H9 (cell line): ENCODE data around the gene TAF4B. TPM values are rescaled to one million over a fixed set of nuclear protein-coding genes. Genes with fewer than 3 reads are reported as not detected.

ENCODE experiments used
- DNase-seq: peaks from one replicate; pipeline ENCODE4 v3.0.0-alpha.2; 2017
- H2AFZ ChIP-seq: one replicate; pipeline ENCODE4 v1.6.1; 2013; ENCODE audit warnings: mild to moderate bottlenecking, low read length, control low read depth, moderate library complexity
- H2AK5ac ChIP-seq: 2 replicates; pipeline ENCODE4 v1.6.1; 2013; ENCODE audit warnings: low read length, control low read depth, mixed read lengths; ENCODE audit not compliant: insufficient read length
- H2BK120ac ChIP-seq: one replicate; pipeline ENCODE4 v1.6.1; 2013; ENCODE audit warnings: low read depth, mild to moderate bottlenecking, low read length, control low read depth, inconsistent platforms; ENCODE audit not compliant: poor library complexity, severe bottlenecking
- H2BK12ac ChIP-seq: 2 replicates; pipeline ENCODE4 v1.6.1; 2013; ENCODE audit warnings: low read length, control low read depth, mixed read lengths, low read depth; ENCODE audit not compliant: insufficient read length
- H2BK15ac ChIP-seq: 2 replicates; pipeline ENCODE4 v1.6.1; 2013; ENCODE audit warnings: low read depth, low read length, control low read depth
- H2BK20ac ChIP-seq: one replicate; pipeline ENCODE4 v1.6.1; 2013; ENCODE audit warnings: low read depth, mild to moderate bottlenecking, low read length, control low read depth, inconsistent platforms; ENCODE audit not compliant: poor library complexity, severe bottlenecking
- H2BK5ac ChIP-seq: 2 replicates; pipeline ENCODE4 v1.6.1; 2013; ENCODE audit warnings: low read length, control low read depth, mixed read lengths; ENCODE audit not compliant: insufficient read length
- H3K14ac ChIP-seq: 2 replicates; pipeline ENCODE4 v1.6.1; 2013; ENCODE audit warnings: low read length, control low read depth; ENCODE audit not compliant: insufficient read depth
- H3K18ac ChIP-seq: 2 replicates; pipeline ENCODE4 v1.6.1; 2013; ENCODE audit warnings: low read depth, mild to moderate bottlenecking, mixed read lengths, low read length, control low read depth; ENCODE audit not compliant: insufficient read length
- H3K23ac ChIP-seq: 2 replicates; pipeline ENCODE4 v1.6.1; 2013; ENCODE audit warnings: low read length, control low read depth, mixed read lengths, low read depth; ENCODE audit not compliant: insufficient read length
- H3K23me2 ChIP-seq: 2 replicates; pipeline ENCODE4 v1.6.1; 2013; ENCODE audit warnings: low read depth, mild to moderate bottlenecking, mixed read lengths, low read length, control low read depth; ENCODE audit not compliant: insufficient read length, poor library complexity, severe bottlenecking
- H3K27ac ChIP-seq: 2 replicates; pipeline ENCODE4 v1.5.1; 2013; ENCODE audit warnings: low read length, control low read depth, mixed read lengths, low read depth; ENCODE audit not compliant: insufficient read length
- H3K27me3 ChIP-seq: 2 replicates; pipeline ENCODE4 v1.6.1; 2013; ENCODE audit warnings: low read length, control low read depth, inconsistent platforms; ENCODE audit not compliant: insufficient read depth
- H3K4ac ChIP-seq: 2 replicates; pipeline ENCODE4 v1.6.1; 2013; ENCODE audit warnings: low read depth, mild to moderate bottlenecking, control low read depth, inconsistent platforms, low read length, moderate library complexity
- H3K4me1 ChIP-seq: 2 replicates; pipeline ENCODE4 v1.6.1; 2013; ENCODE audit warnings: low read length, control low read depth, inconsistent platforms; ENCODE audit not compliant: insufficient read depth
- H3K4me2 ChIP-seq: 2 replicates; pipeline ENCODE4 v1.6.1; 2013; ENCODE audit warnings: low read length, control low read depth, mixed read lengths; ENCODE audit not compliant: insufficient read length, insufficient read depth
- H3K56ac ChIP-seq: 2 replicates; pipeline ENCODE4 v1.6.1; 2013; ENCODE audit warnings: low read depth, mild to moderate bottlenecking, mixed read lengths, low read length, control low read depth; ENCODE audit not compliant: insufficient read length
- H3K79me1 ChIP-seq: 2 replicates; pipeline ENCODE4 v1.6.1; 2013; ENCODE audit warnings: low read depth, mild to moderate bottlenecking, moderate library complexity, low read length, control low read depth, inconsistent platforms; ENCODE audit not compliant: insufficient read depth, poor library complexity, severe bottlenecking
- H3K79me2 ChIP-seq: 2 replicates; pipeline ENCODE4 v1.6.1; 2013; ENCODE audit warnings: low read length, control low read depth, inconsistent platforms; ENCODE audit not compliant: insufficient read depth
- H3K9ac ChIP-seq: 2 replicates; pipeline ENCODE4 v1.6.1; 2013; ENCODE audit warnings: low read length, control low read depth, mixed read lengths; ENCODE audit not compliant: insufficient read length; ENCODE audit errors: extremely low read depth
- H3K9me3 ChIP-seq: one replicate; pipeline ENCODE4 v1.6.1; 2013; ENCODE audit warnings: low read depth, low read length, inconsistent platforms; ENCODE audit not compliant: control insufficient read depth
- H3T11ph ChIP-seq: one replicate; pipeline ENCODE4 v1.6.1; 2013; ENCODE audit warnings: mild to moderate bottlenecking, low read length, control low read depth, inconsistent platforms
- H4K20me1 ChIP-seq: one replicate; pipeline ENCODE4 v1.6.1; 2013; ENCODE audit not compliant: control insufficient read depth, insufficient read length, insufficient read depth
- H4K5ac ChIP-seq: 2 replicates; pipeline ENCODE4 v1.6.1; 2013; ENCODE audit warnings: low read depth, mild to moderate bottlenecking, mixed read lengths, low read length, control low read depth; ENCODE audit not compliant: insufficient read length
- H4K8ac ChIP-seq: replicated peaks from 2 replicates; pipeline ENCODE4 v1.6.1; 2013; ENCODE audit warnings: low read length, control low read depth, mixed read lengths, low read depth; ENCODE audit not compliant: insufficient read length
- H4K91ac ChIP-seq: 2 replicates; pipeline ENCODE4 v1.6.1; 2013; ENCODE audit warnings: low read depth, mild to moderate bottlenecking, moderate library complexity, mixed read lengths, low read length, control low read depth; ENCODE audit not compliant: insufficient read length
- H3K27ac Mint-ChIP-seq, 3 experiments: 2 replicates in 2 of 3; 3 replicates in 1 of 3; pipeline ENCODE4 v1.8.0; 2020 to 2021; ENCODE audit warnings: mixed read lengths in 3 of 3, mild to moderate bottlenecking in 1 of 3, moderate library complexity in 1 of 3
- H3K27me3 Mint-ChIP-seq: 2 replicates; pipeline ENCODE4 v1.8.0; 2021; ENCODE audit warnings: low read depth, mild to moderate bottlenecking, moderate library complexity, mixed read lengths
- H3K36me3 Mint-ChIP-seq, 3 experiments: 2 replicates in 2 of 3; 3 replicates in 1 of 3; pipeline ENCODE4 v1.8.0; 2020 to 2021; ENCODE audit warnings: low read depth in 3 of 3, mixed read lengths in 3 of 3; ENCODE audit not compliant: insufficient read depth in 1 of 3
- H3K4me1 Mint-ChIP-seq, 2 experiments: 2 replicates each; pipeline ENCODE4 v1.8.0; 2020; ENCODE audit warnings: mixed read lengths in 2 of 2
- H3K4me3 Mint-ChIP-seq, 2 experiments: 2 replicates in 1 of 2; 3 replicates in 1 of 2; pipeline ENCODE4 v1.8.0; 2020 to 2021; ENCODE audit warnings: mild to moderate bottlenecking in 2 of 2, mixed read lengths in 2 of 2, moderate library complexity in 1 of 2
- H3K9me3 Mint-ChIP-seq, 2 experiments: 2 replicates in 1 of 2; 3 replicates in 1 of 2; pipeline ENCODE4 v1.8.0; 2020; ENCODE audit warnings: mild to moderate bottlenecking in 2 of 2, mixed read lengths in 2 of 2, moderate library complexity in 1 of 2
- WGBS: extraction: QIAGEN DNeasy Blood & Tissue Kit; methylation state at CpG from one replicate; pipeline ENCODE4 v1.1.7; 2013; ENCODE audit warnings: missing lambda C conversion rate, low lambda C conversion rate, mixed read lengths; ENCODE audit not compliant: insufficient read length; ENCODE audit errors: extremely low coverage; 5-methylcytosine and 5-hydroxymethylcytosine counted together
- total RNA-seq: library from RNA; stranded (reverse); gene quantifications from 2 replicates; pipeline ENCODE4 v1.2.1, GENCODE V29; 2021
- TF ChIP-seq, protein P1 (sequence below): fragments of 200-600 bp; sonication (generic); conservative IDR thresholded peaks from 3 replicates; pipeline ENCODE4 v1.8.0; 2021; ENCODE audit warnings: antibody characterized with exemption, mild to moderate bottlenecking

Gene TAF4B
- total RNA-seq, 1 experiment from 2014 or later: 19.8 TPM

DNA sequence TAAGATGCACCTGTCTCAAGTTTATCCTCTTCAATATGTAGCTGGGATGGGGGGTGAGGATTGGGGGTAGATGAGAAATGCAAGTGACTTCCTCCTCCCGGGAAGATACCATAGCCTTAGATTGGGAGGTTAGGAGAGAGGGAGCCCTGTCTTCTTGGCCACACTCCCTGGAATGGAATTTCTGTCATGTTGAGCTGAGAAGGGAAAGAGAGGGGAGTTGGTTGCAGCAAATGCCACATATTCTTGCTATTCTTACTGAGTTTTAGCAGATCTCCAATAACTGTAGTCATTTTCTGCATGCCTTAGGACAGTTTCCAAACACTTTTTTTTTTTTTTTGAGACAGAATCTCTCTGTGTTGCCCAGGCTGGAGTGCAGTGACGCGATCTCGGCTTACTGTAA, 35.9 kb downstream of the TAF4B start:
- H3K79me1 ChIP-seq: peaks cover 4% of the 10 kb centered on the region
- no peak overlapping the region for H2AK5ac ChIP-seq
- H2AFZ ChIP-seq: no peak overlapping the region
- Mint-ChIP-seq H3K9me3 (peaks cover 8% of the 10 kb centered on the region in 2 experiments), H3K4me1 (peaks cover 18 to 19% of the 10 kb centered on the region in 2 experiments), H3K27me3 (no peaks in the 10 kb centered on the region), H3K36me3 (peaks cover 3 to 8% (median 4%) of the 10 kb centered on the region in 3 experiments), H3K4me3 (no peak overlapping the region), H3K27ac (peak overlapping the region in 2 of 3 experiments; percentile 40 to 49; a peak in 2 of 7 replicates)
- no peak overlapping the region for H4K91ac ChIP-seq
- peaks cover 3% of the 10 kb centered on the region; the same call in 1 of the 2 replicates for H3K4me1 ChIP-seq
- no peak overlapping the region for H3K4ac ChIP-seq
- H4K8ac ChIP-seq: no peak overlapping the region
- no peak overlapping the region for H2BK12ac ChIP-seq
- no peak overlapping the region for H3K9ac ChIP-seq
- no peak overlapping the region for H3K14ac ChIP-seq
- H3T11ph ChIP-seq: no peak overlapping the region
- no peak overlapping the region for H3K23ac ChIP-seq
- no peak overlapping the region for H2BK120ac ChIP-seq
- H3K27me3 ChIP-seq: no peaks in the 10 kb centered on the region
- H3K4me2 ChIP-seq: no peak overlapping the region
- no peak overlapping the region for H4K5ac ChIP-seq
- WGBS: no CpG with 5 or more reads among the region's 4 CpGs
- TF ChIP-seq, protein P1, sequence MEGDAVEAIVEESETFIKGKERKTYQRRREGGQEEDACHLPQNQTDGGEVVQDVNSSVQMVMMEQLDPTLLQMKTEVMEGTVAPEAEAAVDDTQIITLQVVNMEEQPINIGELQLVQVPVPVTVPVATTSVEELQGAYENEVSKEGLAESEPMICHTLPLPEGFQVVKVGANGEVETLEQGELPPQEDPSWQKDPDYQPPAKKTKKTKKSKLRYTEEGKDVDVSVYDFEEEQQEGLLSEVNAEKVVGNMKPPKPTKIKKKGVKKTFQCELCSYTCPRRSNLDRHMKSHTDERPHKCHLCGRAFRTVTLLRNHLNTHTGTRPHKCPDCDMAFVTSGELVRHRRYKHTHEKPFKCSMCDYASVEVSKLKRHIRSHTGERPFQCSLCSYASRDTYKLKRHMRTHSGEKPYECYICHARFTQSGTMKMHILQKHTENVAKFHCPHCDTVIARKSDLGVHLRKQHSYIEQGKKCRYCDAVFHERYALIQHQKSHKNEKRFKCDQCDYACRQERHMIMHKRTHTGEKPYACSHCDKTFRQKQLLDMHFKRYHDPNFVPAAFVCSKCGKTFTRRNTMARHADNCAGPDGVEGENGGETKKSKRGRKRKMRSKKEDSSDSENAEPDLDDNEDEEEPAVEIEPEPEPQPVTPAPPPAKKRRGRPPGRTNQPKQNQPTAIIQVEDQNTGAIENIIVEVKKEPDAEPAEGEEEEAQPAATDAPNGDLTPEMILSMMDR: no peak
- no peak overlapping the region for H2BK20ac ChIP-seq
- no peak overlapping the region for H3K27ac ChIP-seq
- H3K23me2 ChIP-seq: no peaks in the 10 kb centered on the region
- no peak overlapping the region for H3K18ac ChIP-seq
- peaks cover 6% of the 10 kb centered on the region; the same call in 1 of the 2 replicates for H3K79me2 ChIP-seq
- H2BK15ac ChIP-seq: no peak overlapping the region
- H3K56ac ChIP-seq: no peak overlapping the region
- no peak overlapping the region for H2BK5ac ChIP-seq
- H3K9me3 ChIP-seq: no peaks in the 10 kb centered on the region
- no peaks in the 10 kb centered on the region for H4K20me1 ChIP-seq
- no peak for DNase-seq
